SK-N-SH (cell line): Measurements from ENCODE around the gene RFX7. TPM values are rescaled to one million over a fixed set of nuclear protein-coding genes. Genes with fewer than 3 reads are reported as not detected.

Experiments
- CTCF ChIA-PET: fragments of 300-600, 350-600 bp; formaldehyde crosslinking; extraction: SDS; loops from one replicate; lab custom pipeline; 2021; lab: Yijun Ruan, JAX
- POLR2A ChIA-PET: fragments of 350-600 bp; sonication (Branson Sonifier 250); formaldehyde crosslinking; extraction: SDS; loops from one replicate; lab custom pipeline; 2020; ENCODE audit warnings: antibody characterized with exemption, inconsistent platforms; lab: Yijun Ruan, JAX
- DNase-seq: peaks from one replicate; pipeline ENCODE4 v3.0.0; 2012
- H2AFZ ChIP-seq: fragments of 200-600 bp; sonication (generic); 2 replicates; pipeline ENCODE4 v1.8.1; 2016; ENCODE audit warnings: antibody characterized with exemption, mild to moderate bottlenecking, low read depth
- H3F3A ChIP-seq: fragments of 200-600 bp; sonication (generic); replicated peaks from 2 replicates; pipeline ENCODE3; 2016; ENCODE audit warnings: antibody characterized with exemption, mild to moderate bottlenecking; ENCODE audit not compliant: insufficient read depth
- H3K27ac ChIP-seq, 2 experiments: fragments of 200-500 bp in 1 of 2; fragments of 200-600 bp in 1 of 2; sonication (Bioruptor generic) in 1 of 2; sonication (generic), shearing (Covaris generic) in 1 of 2; 2 replicates each; pipeline versions ENCODE4 v1.5.1 to v1.6.1; 2014 to 2016; ENCODE audit warnings: low read depth in 2 of 2, inconsistent platforms in 1 of 2, low read length in 1 of 2, mild to moderate bottlenecking in 1 of 2, mixed read lengths in 1 of 2
- H3K27me3 ChIP-seq: fragments of 200-600 bp; sonication (generic), shearing (Covaris generic); 2 replicates; pipeline ENCODE4 v1.6.1; 2016; ENCODE audit warnings: mixed run types; ENCODE audit not compliant: insufficient read depth
- H3K36me3 ChIP-seq, 2 experiments: fragments of 200-500 bp in 1 of 2; fragments of 200-600 bp in 1 of 2; sonication (Bioruptor generic) in 1 of 2; sonication (generic) in 1 of 2; replicated peaks in 1 of 2; 2 replicates each; pipeline versions ENCODE3 to v1.5.1; 2014 to 2016; ENCODE audit warnings: low read length in 1 of 2, mild to moderate bottlenecking in 1 of 2; ENCODE audit not compliant: insufficient read depth in 2 of 2, control insufficient read depth in 1 of 2
- H3K4me1 ChIP-seq, 2 experiments: fragments of 200-500 bp in 1 of 2; fragments of 200-600 bp in 1 of 2; sonication (Bioruptor generic) in 1 of 2; sonication (generic), shearing (Covaris generic) in 1 of 2; 2 replicates each; pipeline versions ENCODE4 v1.5.1 to v1.6.1; 2014 to 2016; ENCODE audit warnings: low read depth in 1 of 2, low read length in 1 of 2, mixed run types in 1 of 2; ENCODE audit not compliant: insufficient read depth in 2 of 2, control insufficient read depth in 1 of 2
- H3K4me2 ChIP-seq: fragments of 200-600 bp; sonication (generic), shearing (Covaris generic); 2 replicates; pipeline ENCODE4 v1.6.1; 2017; ENCODE audit warnings: mixed run types
- H3K4me3 ChIP-seq, 2 experiments: fragments of 200-500 bp in 1 of 2; fragments of 200-600 bp in 1 of 2; sonication (Bioruptor generic) in 1 of 2; sonication (generic), shearing (Covaris generic) in 1 of 2; 2 replicates each; pipeline versions ENCODE4 v1.5.1 to v1.8.1; 2014 to 2016; ENCODE audit warnings: low read depth in 2 of 2, inconsistent platforms in 1 of 2, low read length in 1 of 2, mild to moderate bottlenecking in 1 of 2, mixed read lengths in 1 of 2, moderate library complexity in 1 of 2
- H3K79me2 ChIP-seq: fragments of 200-600 bp; sonication (generic); 2 replicates; pipeline ENCODE4 v1.8.1; 2017; ENCODE audit warnings: mild to moderate bottlenecking; ENCODE audit not compliant: insufficient read depth
- H3K9ac ChIP-seq: fragments of 200-600 bp; sonication (generic); 2 replicates; pipeline ENCODE4 v1.6.1; 2017; ENCODE audit warnings: mixed run types
- H3K9me2 ChIP-seq: fragments of 200-600 bp; sonication (generic); 2 replicates; pipeline ENCODE4 v1.6.1; 2017; ENCODE audit warnings: mixed run types
- H3K9me3 ChIP-seq: fragments of 200-600 bp; sonication (generic); 2 replicates; pipeline ENCODE4 v1.6.1; 2017; ENCODE audit warnings: mixed run types, mild to moderate bottlenecking, moderate library complexity
- H4K20me1 ChIP-seq: fragments of 200-600 bp; sonication (generic); 2 replicates; pipeline ENCODE4 v1.6.1; 2017; ENCODE audit warnings: mild to moderate bottlenecking, mixed run types; ENCODE audit not compliant: insufficient read depth
- ELF1 ChIP-seq: IDR thresholded peaks from 2 replicates; pipeline ENCODE4 v1.4.0; 2012
- EP300 ChIP-seq, 2 experiments: IDR thresholded peaks; 2 replicates each; pipeline versions ENCODE4 v1.4.0 to v1.6.1; 2012; ENCODE audit warnings: borderline replicate concordance in 1 of 2, low read depth in 1 of 2, low read length in 1 of 2
- FOXJ3 ChIP-seq: sonication (generic); formaldehyde crosslinking; IDR thresholded peaks from 2 replicates; pipeline ENCODE4 v1.5.1; 2020; ENCODE audit warnings: mild to moderate bottlenecking, missing genetic modification reagents
- GATA2 ChIP-seq: sonication (generic); formaldehyde crosslinking; IDR thresholded peaks from 2 replicates; pipeline ENCODE4 v1.5.0; 2020; ENCODE audit warnings: mild to moderate bottlenecking, missing genetic modification reagents
- MAX ChIP-seq: IDR thresholded peaks from 2 replicates; pipeline ENCODE4 v1.4.0; 2012; ENCODE audit warnings: low read depth
- MEF2A ChIP-seq: IDR thresholded peaks from 2 replicates; pipeline ENCODE4 v1.4.0; 2012; ENCODE audit warnings: low read depth, borderline replicate concordance
- NFIC ChIP-seq: IDR thresholded peaks from 2 replicates; pipeline ENCODE4 v1.4.0; 2012; ENCODE audit warnings: borderline replicate concordance
- NRF1 ChIP-seq: IDR thresholded peaks from 2 replicates; pipeline ENCODE4 v1.6.1; 2012; ENCODE audit warnings: low read depth, mild to moderate bottlenecking, low read length
- POLR2AphosphoS5 ChIP-seq: IDR thresholded peaks from 2 replicates; pipeline ENCODE4 v1.6.1; 2012; ENCODE audit warnings: low read depth, low read length
- RAD21 ChIP-seq: IDR thresholded peaks from 2 replicates; pipeline ENCODE4 v1.6.1; 2012; ENCODE audit warnings: mild to moderate bottlenecking, low read length
- RFX5 ChIP-seq: IDR thresholded peaks from 2 replicates; pipeline ENCODE4 v1.6.1; 2012; ENCODE audit warnings: mild to moderate bottlenecking, improper control_type of control experiment, low read length
- RXRA ChIP-seq: IDR thresholded peaks from 2 replicates; pipeline ENCODE4 v1.4.0; 2012; ENCODE audit warnings: low read depth, mild to moderate bottlenecking, borderline replicate concordance
- SIN3A ChIP-seq: IDR thresholded peaks from 2 replicates; pipeline ENCODE4 v1.6.1; 2012; ENCODE audit warnings: low read depth, mild to moderate bottlenecking, low read length, moderate library complexity, borderline replicate concordance
- SMC3 ChIP-seq: IDR thresholded peaks from 2 replicates; pipeline ENCODE4 v1.6.1; 2012; ENCODE audit warnings: low read depth, low read length, improper control_type of control experiment
- TAF1 ChIP-seq: IDR thresholded peaks from 2 replicates; pipeline ENCODE4 v1.6.1; 2012; ENCODE audit warnings: low read depth, mild to moderate bottlenecking, low read length, moderate library complexity, borderline replicate concordance
- USF1 ChIP-seq: IDR thresholded peaks from 2 replicates; pipeline ENCODE4 v1.4.0; 2012; ENCODE audit warnings: low read depth, borderline replicate concordance
- YY1 ChIP-seq: IDR thresholded peaks from 2 replicates; pipeline ENCODE4 v1.4.0; 2012; ENCODE audit warnings: low read depth, mild to moderate bottlenecking
- WGBS: methylation state at CpG from one replicate; pipeline ENCODE4 v1.1.6; 2017; ENCODE audit warnings: low lambda C conversion rate; 5-methylcytosine and 5-hydroxymethylcytosine counted together
- polyA plus RNA-seq, 3 experiments: library from polyadenylated mRNA; depleted of rRNA; stranded (reverse); fragments of >200 nt; gene quantifications; 2 replicates each; pipeline ENCODE4 v1.2.3, GENCODE V29; 2012
- TF ChIP-seq, protein P1 (sequence below): fragments of 200-600 bp; sonication (generic); IDR thresholded peaks from 2 replicates; pipeline ENCODE4 v1.6.1; 2017; ENCODE audit warnings: antibody characterized with exemption, mild to moderate bottlenecking, moderate library complexity
- TF ChIP-seq, protein P2 (sequence below): IDR thresholded peaks from 2 replicates; pipeline ENCODE4; 2012

The RFX7 gene
- polyA plus RNA-seq, 1 of the 3 experiments (the other 2 are of a cell fraction): 2.7 TPM

DNA sequence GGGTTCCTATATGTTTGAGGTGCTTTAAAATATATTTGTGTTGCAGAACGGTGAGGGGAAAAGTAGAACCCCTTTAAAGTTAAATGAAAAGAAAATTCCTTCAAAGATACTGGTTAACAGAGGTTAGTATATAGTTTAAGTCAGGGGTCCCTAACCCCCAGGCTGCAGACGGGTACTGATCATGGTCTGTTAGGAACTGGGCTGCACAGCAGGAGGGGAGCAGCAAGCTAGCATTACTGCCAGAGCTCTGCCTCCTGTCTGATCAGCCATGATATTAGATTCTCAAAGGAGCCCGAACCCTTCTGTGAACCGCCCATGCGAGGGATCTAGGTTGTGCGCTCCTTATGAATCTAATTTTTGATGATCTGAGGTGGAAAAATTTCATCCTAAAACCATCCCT is 37.5 kb upstream of the RFX7 start (continued):
- TF ChIP-seq, protein P1, sequence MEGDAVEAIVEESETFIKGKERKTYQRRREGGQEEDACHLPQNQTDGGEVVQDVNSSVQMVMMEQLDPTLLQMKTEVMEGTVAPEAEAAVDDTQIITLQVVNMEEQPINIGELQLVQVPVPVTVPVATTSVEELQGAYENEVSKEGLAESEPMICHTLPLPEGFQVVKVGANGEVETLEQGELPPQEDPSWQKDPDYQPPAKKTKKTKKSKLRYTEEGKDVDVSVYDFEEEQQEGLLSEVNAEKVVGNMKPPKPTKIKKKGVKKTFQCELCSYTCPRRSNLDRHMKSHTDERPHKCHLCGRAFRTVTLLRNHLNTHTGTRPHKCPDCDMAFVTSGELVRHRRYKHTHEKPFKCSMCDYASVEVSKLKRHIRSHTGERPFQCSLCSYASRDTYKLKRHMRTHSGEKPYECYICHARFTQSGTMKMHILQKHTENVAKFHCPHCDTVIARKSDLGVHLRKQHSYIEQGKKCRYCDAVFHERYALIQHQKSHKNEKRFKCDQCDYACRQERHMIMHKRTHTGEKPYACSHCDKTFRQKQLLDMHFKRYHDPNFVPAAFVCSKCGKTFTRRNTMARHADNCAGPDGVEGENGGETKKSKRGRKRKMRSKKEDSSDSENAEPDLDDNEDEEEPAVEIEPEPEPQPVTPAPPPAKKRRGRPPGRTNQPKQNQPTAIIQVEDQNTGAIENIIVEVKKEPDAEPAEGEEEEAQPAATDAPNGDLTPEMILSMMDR: no peak
- no peak for TF ChIP-seq GATA2 (CRISPR knock-in tag)

GRCh38 chr15:56273724-56274123 is 30.0 kb upstream of the RFX7 start:
- H3K4me3 ChIP-seq: no peak overlapping the region
- no peaks in the 10 kb centered on the region for H4K20me1 ChIP-seq
- 0 out of 2 replicates have a peak, but pooled peaks cover 5% of the 10 kb centered on the region for H3K9me3 ChIP-seq
- no peaks in the 10 kb centered on the region for H3K27me3 ChIP-seq
- TF ChIP-seq SIN3A (no peak), POLR2AphosphoS5 (no peak), GATA2 (CRISPR knock-in tag) (no peak), EP300 (IDR thresholded peaks at IDR 0.05; ENCODE audit: borderline replicate concordance in 1 of 2, low read depth in 1 of 2, low read length in 1 of 2) (no peak), RXRA (no peak), RAD21 (no peak), ELF1 (no peak), TAF1 (no peak), FOXJ3 (CRISPR knock-in tag) (no peak), USF1 (no peak), NRF1 (no peak), RFX5 (no peak), YY1 (no peak), MEF2A (no peak), SMC3 (no peak), NFIC (no peak), MAX (no peak)
- TF ChIP-seq, protein P2, sequence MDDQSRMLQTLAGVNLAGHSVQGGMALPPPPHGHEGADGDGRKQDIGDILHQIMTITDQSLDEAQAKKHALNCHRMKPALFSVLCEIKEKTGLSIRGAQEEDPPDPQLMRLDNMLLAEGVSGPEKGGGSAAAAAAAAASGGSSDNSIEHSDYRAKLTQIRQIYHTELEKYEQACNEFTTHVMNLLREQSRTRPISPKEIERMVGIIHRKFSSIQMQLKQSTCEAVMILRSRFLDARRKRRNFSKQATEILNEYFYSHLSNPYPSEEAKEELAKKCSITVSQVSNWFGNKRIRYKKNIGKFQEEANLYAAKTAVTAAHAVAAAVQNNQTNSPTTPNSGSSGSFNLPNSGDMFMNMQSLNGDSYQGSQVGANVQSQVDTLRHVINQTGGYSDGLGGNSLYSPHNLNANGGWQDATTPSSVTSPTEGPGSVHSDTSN: no peak
- CTCF ChIA-PET: no interaction called here
- H3F3A ChIP-seq: no peaks in the 10 kb centered on the region
- WGBS: 38% methylated on average over 3 of the region's 3 CpGs
- no peak overlapping the region for H2AFZ ChIP-seq
- H3K4me2 ChIP-seq: no peak overlapping the region
- H3K27ac ChIP-seq: no peak overlapping the region
- H3K36me3 ChIP-seq: no peaks in the 10 kb centered on the region
- POLR2A ChIA-PET: no interaction called here
- H3K9ac ChIP-seq: no peak overlapping the region
- no peaks in the 10 kb centered on the region for H3K9me2 ChIP-seq
- H3K79me2 ChIP-seq: no peaks in the 10 kb centered on the region
- no peak for DNase-seq
- H3K4me1 ChIP-seq: no peaks in the 10 kb centered on the region
